Neural progenitor cell (in vitro differentiated cells): Measurements from ENCODE around the gene PROKR2. TPM values are rescaled to one million over a fixed set of nuclear protein-coding genes. Genes with fewer than 3 reads are reported as not detected.

Experiments used
- DNase-seq: peaks from one replicate; pipeline ENCODE4 v3.0.0-alpha.2; 2016; ENCODE audit warnings: low spot score
- H2AFZ ChIP-seq: fragments of 200-600 bp; sonication (generic); replicated peaks from 2 replicates; pipeline ENCODE4 v1.6.1; 2016; ENCODE audit warnings: antibody characterized with exemption
- H3F3A ChIP-seq: fragments of 200-600 bp; sonication (generic); 2 replicates; pipeline ENCODE4 v1.6.1; 2016; ENCODE audit warnings: antibody characterized with exemption, low read depth
- H3K27ac ChIP-seq: fragments of 200-600 bp; sonication (generic); 2 replicates; pipeline ENCODE4 v1.5.1; 2016; ENCODE audit warnings: mild to moderate bottlenecking
- H3K27me3 ChIP-seq: fragments of 200-600 bp; sonication (generic); 2 replicates; pipeline ENCODE4 v1.6.1; 2016; ENCODE audit warnings: mild to moderate bottlenecking, moderate library complexity
- H3K36me3 ChIP-seq: fragments of 200-600 bp; sonication (generic); 2 replicates; pipeline ENCODE4 v1.5.1; 2016
- H3K4me1 ChIP-seq: fragments of 200-600 bp; sonication (generic); 2 replicates; pipeline ENCODE4 v1.6.1; 2016; ENCODE audit warnings: mixed run types
- H3K4me2 ChIP-seq: fragments of 200-600 bp; sonication (generic); 2 replicates; pipeline ENCODE4 v1.6.1; 2016
- H3K4me3 ChIP-seq: fragments of 200-600 bp; sonication (generic); 2 replicates; pipeline ENCODE4 v1.5.1; 2016
- H3K79me2 ChIP-seq: fragments of 200-600 bp; sonication (generic); 2 replicates; pipeline ENCODE4 v1.6.1; 2016; ENCODE audit warnings: low read depth
- H3K9ac ChIP-seq: fragments of 200-600 bp; sonication (generic); 2 replicates; pipeline ENCODE4 v1.6.1; 2016
- H3K9me3 ChIP-seq: fragments of 200-600 bp; sonication (generic); 2 replicates; pipeline ENCODE4 v1.5.1; 2016; ENCODE audit warnings: low read depth
- H4K20me1 ChIP-seq: fragments of 200-600 bp; sonication (generic); 2 replicates; pipeline ENCODE4 v1.6.1; 2016; ENCODE audit warnings: low read depth
- H3K27ac Mint-ChIP-seq: 3 replicates; pipeline ENCODE4 v1.8.0; 2021; ENCODE audit warnings: mixed read lengths
- H3K27me3 Mint-ChIP-seq: 2 replicates; pipeline ENCODE4 v1.8.0; 2022; ENCODE audit warnings: low read depth, mild to moderate bottlenecking, inconsistent platforms, moderate library complexity, mixed read lengths; ENCODE audit not compliant: insufficient read depth
- H3K36me3 Mint-ChIP-seq: 3 replicates; pipeline ENCODE4 v1.8.0; 2021; ENCODE audit warnings: mixed read lengths
- H3K4me1 Mint-ChIP-seq: 3 replicates; pipeline ENCODE4 v1.8.0; 2021; ENCODE audit warnings: mixed read lengths
- H3K4me3 Mint-ChIP-seq: 3 replicates; pipeline ENCODE4 v1.8.0; 2021; ENCODE audit warnings: mild to moderate bottlenecking, moderate library complexity, mixed read lengths
- H3K9me3 Mint-ChIP-seq: 3 replicates; pipeline ENCODE4 v1.8.0; 2020; ENCODE audit warnings: mixed read lengths
- EZH2 ChIP-seq: fragments of 200-600 bp; sonication (generic); IDR thresholded peaks from 2 replicates; pipeline ENCODE4 v1.6.1; 2017; ENCODE audit warnings: antibody characterized with exemption, mild to moderate bottlenecking, moderate library complexity
- EZH2phosphoT487 ChIP-seq: fragments of 200-600 bp; sonication (generic); IDR thresholded peaks from 2 replicates; pipeline ENCODE4 v1.6.1; 2017; ENCODE audit warnings: antibody characterized with exemption
- total RNA-seq: library from RNA; depleted of rRNA; stranded (reverse); fragments of >200 nt; gene quantifications from 2 replicates; pipeline ENCODE4 v1.2.3, GENCODE V29; 2015; ENCODE audit warnings: low replicate concordance
- TF ChIP-seq, protein P1 (sequence below): fragments of 200-600 bp; sonication (generic); IDR thresholded peaks from 2 replicates; pipeline ENCODE4 v1.5.1; 2017; ENCODE audit warnings: antibody characterized with exemption, mild to moderate bottlenecking

PROKR2 gene
- not detected in 2 replicates for total RNA-seq

DNA sequence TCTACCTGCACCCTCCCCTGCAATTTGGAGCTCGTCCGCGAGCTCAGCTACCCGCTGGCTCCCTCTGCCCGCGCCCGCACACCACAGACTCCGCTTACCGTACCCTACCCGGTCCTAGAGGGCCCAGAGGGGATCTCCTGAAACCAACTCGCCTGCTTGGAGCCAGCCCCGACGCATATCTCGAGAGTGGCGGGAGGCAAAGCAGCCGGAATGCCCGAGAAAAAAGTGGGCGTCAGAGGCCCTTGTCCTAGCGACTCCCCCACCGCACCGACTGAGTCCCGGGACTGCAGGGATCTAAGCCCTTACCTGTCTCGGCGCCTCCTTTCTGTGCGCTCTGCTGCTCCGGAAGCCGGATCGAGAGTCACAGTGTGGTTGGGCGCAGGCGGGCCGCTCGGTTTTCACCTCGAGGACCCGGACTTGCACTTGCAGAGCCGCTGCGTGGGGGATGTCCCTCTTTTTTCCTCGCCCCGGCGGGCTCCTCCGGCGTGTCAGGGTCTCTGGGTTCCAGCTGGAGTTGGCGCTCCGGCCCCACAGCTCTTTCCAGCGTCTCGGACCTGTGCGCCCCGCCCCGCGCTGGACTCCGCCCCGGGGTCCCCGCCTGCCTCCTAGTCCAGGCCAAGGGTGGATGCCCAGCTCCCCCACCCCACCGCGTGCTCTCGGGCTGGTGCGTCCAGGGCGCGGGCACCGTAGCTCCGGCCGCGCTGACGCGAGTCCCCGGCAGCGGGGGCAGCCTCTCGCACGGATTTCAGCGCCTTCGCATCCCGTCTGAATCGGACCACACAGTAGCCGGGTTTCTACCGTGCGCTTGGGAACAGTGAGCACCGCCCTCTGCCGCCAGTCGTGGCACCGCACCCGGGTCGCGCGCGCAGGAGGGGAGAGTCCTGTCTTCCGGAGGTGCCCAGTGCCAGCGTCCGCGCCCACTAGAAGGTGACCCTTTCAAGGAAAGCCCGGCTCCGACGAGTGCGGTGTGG is at the start of gene PROKR2:
PROKR2 (minus strand) TSS at position 767 of the 971 bp plus-strand sequence. CDS start 2,585 bp downstream, outside the sequence.
- Mint-ChIP-seq H3K4me3 (peak within 1 kb of the TSS; percentile 77), H3K27ac (no peak within 1 kb of the TSS), H3K27me3 (peaks cover 59% of the 10 kb centered on the region), H3K9me3 (peaks cover 13% of the 10 kb centered on the region), H3K4me1 (peaks cover 2% of the 10 kb centered on the region), H3K36me3 (peaks cover 3% of the 10 kb centered on the region)
- no peaks in the 10 kb centered on the region for H3K36me3 ChIP-seq
- peak; percentile 82 for TF ChIP-seq EZH2phosphoT487
- TF ChIP-seq, protein P1, sequence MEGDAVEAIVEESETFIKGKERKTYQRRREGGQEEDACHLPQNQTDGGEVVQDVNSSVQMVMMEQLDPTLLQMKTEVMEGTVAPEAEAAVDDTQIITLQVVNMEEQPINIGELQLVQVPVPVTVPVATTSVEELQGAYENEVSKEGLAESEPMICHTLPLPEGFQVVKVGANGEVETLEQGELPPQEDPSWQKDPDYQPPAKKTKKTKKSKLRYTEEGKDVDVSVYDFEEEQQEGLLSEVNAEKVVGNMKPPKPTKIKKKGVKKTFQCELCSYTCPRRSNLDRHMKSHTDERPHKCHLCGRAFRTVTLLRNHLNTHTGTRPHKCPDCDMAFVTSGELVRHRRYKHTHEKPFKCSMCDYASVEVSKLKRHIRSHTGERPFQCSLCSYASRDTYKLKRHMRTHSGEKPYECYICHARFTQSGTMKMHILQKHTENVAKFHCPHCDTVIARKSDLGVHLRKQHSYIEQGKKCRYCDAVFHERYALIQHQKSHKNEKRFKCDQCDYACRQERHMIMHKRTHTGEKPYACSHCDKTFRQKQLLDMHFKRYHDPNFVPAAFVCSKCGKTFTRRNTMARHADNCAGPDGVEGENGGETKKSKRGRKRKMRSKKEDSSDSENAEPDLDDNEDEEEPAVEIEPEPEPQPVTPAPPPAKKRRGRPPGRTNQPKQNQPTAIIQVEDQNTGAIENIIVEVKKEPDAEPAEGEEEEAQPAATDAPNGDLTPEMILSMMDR, result peak; percentile 59
- TF ChIP-seq EZH2, result peak; percentile 83
- H4K20me1 ChIP-seq, result no peaks in the 10 kb centered on the region
- peaks cover 72% of the 10 kb centered on the region for H3K27me3 ChIP-seq
- H3K27ac ChIP-seq, result no peak within 1 kb of the TSS
- H3K4me2 ChIP-seq, result peak within 1 kb of the TSS; percentile 90
- no peaks in the 10 kb centered on the region for H3K79me2 ChIP-seq
- H3F3A ChIP-seq, result no peaks in the 10 kb centered on the region
- H3K9ac ChIP-seq, result no peak within 1 kb of the TSS
- H3K9me3 ChIP-seq, result no peaks in the 10 kb centered on the region
- H3K4me3 ChIP-seq, result peak within 1 kb of the TSS; percentile 64
- peak within 1 kb of the TSS; percentile 98 for H2AFZ ChIP-seq
- DNase-seq, result peak; percentile 88
- peaks cover 10% of the 10 kb centered on the region for H3K4me1 ChIP-seq

DNA sequence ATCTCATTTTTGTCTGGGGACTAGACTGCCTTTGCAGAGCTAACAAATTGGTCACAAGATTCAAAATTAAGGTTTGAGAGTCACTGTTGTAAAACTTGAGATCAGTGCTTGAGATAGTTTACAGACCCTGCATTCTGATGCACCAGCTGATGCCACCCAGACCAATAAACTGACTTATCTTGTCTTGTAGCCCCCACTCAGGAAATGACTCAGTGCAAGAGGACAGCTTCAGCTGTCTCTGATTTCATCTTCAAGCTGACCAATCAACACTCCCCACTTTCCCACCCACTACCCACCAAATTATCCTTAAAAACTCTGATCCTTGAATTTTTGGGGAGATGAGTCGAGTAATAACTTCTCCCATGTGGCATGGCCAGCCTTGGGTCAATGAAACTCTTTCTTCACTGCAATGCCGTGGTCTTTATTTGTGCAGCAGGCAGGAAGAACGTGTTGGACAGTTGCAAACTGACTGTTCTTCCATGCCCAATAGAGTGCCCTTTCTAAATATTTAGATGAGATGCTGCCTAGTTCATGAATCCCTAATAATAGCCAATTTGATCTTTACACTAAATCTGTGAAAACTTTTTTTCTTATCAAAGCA is 48.3 kb upstream of the PROKR2 start:
- no peak overlapping the region for H3K27ac ChIP-seq
- TF ChIP-seq EZH2, result no peak
- TF ChIP-seq EZH2phosphoT487, result no peak
- TF ChIP-seq, protein P1, result no peak
- no peaks in the 10 kb centered on the region for H3K27me3 ChIP-seq
- H2AFZ ChIP-seq, result no peak overlapping the region
- no peaks in the 10 kb centered on the region for H3K4me1 Mint-ChIP-seq
- H3K4me3 Mint-ChIP-seq, result no peak overlapping the region
- H3K27ac Mint-ChIP-seq, result no peak overlapping the region
- no peaks in the 10 kb centered on the region for H3K9me3 ChIP-seq
- H4K20me1 ChIP-seq, result no peaks in the 10 kb centered on the region
- no peak overlapping the region for H3K4me2 ChIP-seq
- H3K4me3 ChIP-seq, result no peak overlapping the region
- no peaks in the 10 kb centered on the region for H3K36me3 ChIP-seq
- H3K9me3 Mint-ChIP-seq, result no peaks in the 10 kb centered on the region
- no peaks in the 10 kb centered on the region for H3K36me3 Mint-ChIP-seq
- peaks cover 4% of the 10 kb centered on the region for H3K27me3 Mint-ChIP-seq
- H3K79me2 ChIP-seq, result no peaks in the 10 kb centered on the region
- H3K9ac ChIP-seq, result no peak overlapping the region
- H3K4me1 ChIP-seq, result no peaks in the 10 kb centered on the region
- no peak for DNase-seq
- no peaks in the 10 kb centered on the region for H3F3A ChIP-seq

DNA sequence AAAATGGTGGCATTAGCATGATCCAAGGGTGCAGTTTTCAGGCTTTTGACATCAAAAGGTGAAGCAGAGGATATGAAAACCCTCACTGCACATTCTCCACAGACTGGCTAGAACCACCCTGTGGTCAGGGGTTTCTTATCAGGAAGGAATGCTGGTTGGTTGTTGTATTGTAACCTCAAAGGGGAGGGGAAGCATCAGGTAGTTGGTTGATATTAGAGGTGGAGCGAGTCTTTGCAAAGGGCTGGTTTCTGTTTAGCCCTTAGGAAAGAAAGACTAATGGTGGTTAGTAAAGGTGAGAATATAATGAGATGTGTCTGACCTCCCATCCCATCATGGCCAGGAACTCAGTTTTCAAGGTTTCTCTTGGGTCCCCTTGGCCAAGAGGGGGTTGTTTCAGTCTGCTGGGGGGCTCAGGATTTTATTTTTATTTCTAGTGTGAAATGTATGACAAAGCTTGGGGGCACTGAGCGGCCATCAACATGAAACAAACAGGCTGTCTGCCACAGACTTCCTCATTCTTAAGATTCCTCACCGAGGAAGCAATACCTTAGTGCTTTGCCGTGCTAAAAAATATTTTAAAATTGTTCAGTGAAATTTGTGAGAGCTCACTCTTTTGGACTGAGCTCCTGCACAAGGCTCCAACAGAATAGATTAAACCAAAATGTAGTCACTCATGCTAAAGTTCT is 47.5 kb upstream of the PROKR2 start:
- H3K9ac ChIP-seq, result no peak overlapping the region
- H3K27me3 Mint-ChIP-seq, result peaks cover 4% of the 10 kb centered on the region
- no peaks in the 10 kb centered on the region for H3K4me1 Mint-ChIP-seq
- H3K4me3 ChIP-seq, result no peak overlapping the region
- no peak overlapping the region for H3K27ac Mint-ChIP-seq
- H3K79me2 ChIP-seq, result no peaks in the 10 kb centered on the region
- H4K20me1 ChIP-seq, result no peaks in the 10 kb centered on the region
- no peaks in the 10 kb centered on the region for H3F3A ChIP-seq
- no peak overlapping the region for H3K27ac ChIP-seq
- H3K9me3 Mint-ChIP-seq, result no peaks in the 10 kb centered on the region
- H2AFZ ChIP-seq, result no peak overlapping the region
- DNase-seq, result no peak
- no peaks in the 10 kb centered on the region for H3K4me1 ChIP-seq
- no peak overlapping the region for H3K4me2 ChIP-seq
- no peaks in the 10 kb centered on the region for H3K9me3 ChIP-seq
- no peak overlapping the region for H3K4me3 Mint-ChIP-seq
- H3K27me3 ChIP-seq, result no peaks in the 10 kb centered on the region
- H3K36me3 Mint-ChIP-seq, result no peaks in the 10 kb centered on the region
- TF ChIP-seq EZH2 (no peak), EZH2phosphoT487 (no peak)
- TF ChIP-seq, protein P1, result no peak
- no peaks in the 10 kb centered on the region for H3K36me3 ChIP-seq
